Endothelial cell of umbilical vein (primary cell): Measurements from ENCODE around the gene HIGD1A.

Source experiments
- EZH2 ChIP-seq: IDR thresholded peaks from 2 replicates; pipeline ENCODE4 v1.6.1; 2012; ENCODE audit warnings: borderline replicate concordance, low read depth, mild to moderate bottlenecking, moderate library complexity, low read length, inconsistent platforms; ENCODE audit not compliant: severe bottlenecking
- POLR2AphosphoS5 ChIP-seq: IDR thresholded peaks from 2 replicates; pipeline ENCODE4 v1.6.1; 2012; ENCODE audit warnings: low read depth, mild to moderate bottlenecking, control low read depth, low read length, moderate library complexity; ENCODE audit not compliant: insufficient read depth
- TF ChIP-seq, protein P1 (sequence below): IDR thresholded peaks from 2 replicates; pipeline ENCODE4 v1.6.1; 2011; ENCODE audit not compliant: insufficient read depth, insufficient read length
- TF ChIP-seq, protein P2 (sequence below), 2 donors: IDR thresholded peaks; 1 replicate in 1 of 2; 2 replicates in 1 of 2; pipeline ENCODE4 v1.5.1; 2011; ENCODE audit warnings: low read length in 2 of 2, mild to moderate bottlenecking in 2 of 2, moderate library complexity in 2 of 2, control low read depth in 1 of 2, inconsistent platforms in 1 of 2, low read depth in 1 of 2; ENCODE audit not compliant: insufficient read depth in 1 of 2; ENCODE audit errors: extremely low read depth in 1 of 2

DNA sequence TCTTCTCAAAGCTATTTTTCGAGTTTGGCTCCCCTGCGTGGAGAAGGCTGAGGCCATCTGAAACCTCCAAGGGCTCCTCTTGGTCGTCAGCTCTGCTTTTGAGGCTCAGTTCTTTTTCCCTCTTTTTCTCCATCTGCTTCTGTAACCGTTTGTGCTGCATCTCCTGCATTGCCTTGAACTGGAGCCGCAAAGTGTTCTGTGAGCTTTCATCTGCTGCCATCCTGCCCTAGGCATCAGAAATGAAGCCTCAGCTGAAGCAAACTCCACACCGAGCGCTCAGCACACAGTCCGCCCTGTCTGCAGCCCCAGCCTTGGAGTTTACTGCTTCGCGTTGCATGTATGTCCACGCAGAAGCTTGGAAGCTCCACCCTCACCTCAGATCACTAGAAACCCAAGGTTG is 46.2 kb downstream of the HIGD1A start:
- TF ChIP-seq, protein P1, sequence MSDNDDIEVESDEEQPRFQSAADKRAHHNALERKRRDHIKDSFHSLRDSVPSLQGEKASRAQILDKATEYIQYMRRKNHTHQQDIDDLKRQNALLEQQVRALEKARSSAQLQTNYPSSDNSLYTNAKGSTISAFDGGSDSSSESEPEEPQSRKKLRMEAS, result no peak
- TF ChIP-seq, protein P2, sequence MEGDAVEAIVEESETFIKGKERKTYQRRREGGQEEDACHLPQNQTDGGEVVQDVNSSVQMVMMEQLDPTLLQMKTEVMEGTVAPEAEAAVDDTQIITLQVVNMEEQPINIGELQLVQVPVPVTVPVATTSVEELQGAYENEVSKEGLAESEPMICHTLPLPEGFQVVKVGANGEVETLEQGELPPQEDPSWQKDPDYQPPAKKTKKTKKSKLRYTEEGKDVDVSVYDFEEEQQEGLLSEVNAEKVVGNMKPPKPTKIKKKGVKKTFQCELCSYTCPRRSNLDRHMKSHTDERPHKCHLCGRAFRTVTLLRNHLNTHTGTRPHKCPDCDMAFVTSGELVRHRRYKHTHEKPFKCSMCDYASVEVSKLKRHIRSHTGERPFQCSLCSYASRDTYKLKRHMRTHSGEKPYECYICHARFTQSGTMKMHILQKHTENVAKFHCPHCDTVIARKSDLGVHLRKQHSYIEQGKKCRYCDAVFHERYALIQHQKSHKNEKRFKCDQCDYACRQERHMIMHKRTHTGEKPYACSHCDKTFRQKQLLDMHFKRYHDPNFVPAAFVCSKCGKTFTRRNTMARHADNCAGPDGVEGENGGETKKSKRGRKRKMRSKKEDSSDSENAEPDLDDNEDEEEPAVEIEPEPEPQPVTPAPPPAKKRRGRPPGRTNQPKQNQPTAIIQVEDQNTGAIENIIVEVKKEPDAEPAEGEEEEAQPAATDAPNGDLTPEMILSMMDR (IDR thresholded peaks at IDR 0.05; ENCODE audit: extremely low read depth in 1 of 2, insufficient read depth in 1 of 2, low read depth in 1 of 2, low read length in 2 of 2), result no peak
- TF ChIP-seq EZH2 (no peak), POLR2AphosphoS5 (no peak)
